ENCODE data around the gene TRABD. TPM values are rescaled to one million over a fixed set of nuclear protein-coding genes. Genes with fewer than 3 reads are reported as not detected.

TRABD gene
- total and polyA plus RNA-seq, 2 donors from 2014 or later = 34.2 to 56.3 TPM

GRCh38 chr22:50211147-50211546, 25.4 kb downstream of the TRABD start:
- intact Hi-C loops (cut with DNase I) = loop anchor here (5.0 kb wide), 1 partner anchor 64 kb away; no protein-coding TSS in a partner anchor
- DNase-seq (no peak), FAIRE-seq (no peak)
- peaks cover 8 to 43% (median 14%) of the 10 kb centered on the region in 3 donors for H3K36me3 ChIP-seq (ENCODE audit: control insufficient read depth in 2 of 3, insufficient read depth in 3 of 3, low read length in 3 of 3)
- peaks cover 0 to 5% (median 0%) of the 10 kb centered on the region in 3 donors for H3K4me1 ChIP-seq (ENCODE audit: control insufficient read depth in 2 of 3, insufficient read depth in 2 of 3, low read depth in 1 of 3, low read length in 3 of 3)
- no peak overlapping the region for H3K4me3 ChIP-seq (ENCODE audit: low read length in 3 of 3)
- H3K9me3 ChIP-seq (ENCODE audit: control insufficient read depth in 2 of 3, insufficient read depth in 1 of 3, low read length in 3 of 3) = no peaks in the 10 kb centered on the region
- no peak for TF ChIP-seq CTCF (IDR thresholded peaks at IDR 0.05; ENCODE audit: borderline replicate concordance, extremely low read depth, insufficient read depth)
- H3K27me3 ChIP-seq (ENCODE audit: control insufficient read depth, insufficient read depth, low read length) = no peaks in the 10 kb centered on the region
- H3K27ac ChIP-seq (ENCODE audit: low read depth in 2 of 2, low read length in 2 of 2) = no peak overlapping the region
- H3K9ac ChIP-seq (ENCODE audit: low read length in 3 of 3) = no peak overlapping the region

- Histone ChIP-seq H3K9ac (ENCODE audit: low read length in 3 of 3) (no peak overlapping the region), H3K9me3 (ENCODE audit: control insufficient read depth in 2 of 3, insufficient read depth in 1 of 3, low read length in 3 of 3) (no peaks in the 10 kb centered on the region), H3K36me3 (ENCODE audit: control insufficient read depth in 2 of 3, insufficient read depth in 3 of 3, low read length in 3 of 3) (peaks cover 8 to 42% (median 19%) of the 10 kb centered on the region in 3 donors), H3K4me1 (ENCODE audit: control insufficient read depth in 2 of 3, insufficient read depth in 2 of 3, low read depth in 1 of 3, low read length in 3 of 3) (peaks cover 0 to 2% (median 0%) of the 10 kb centered on the region in 3 donors), H3K4me3 (ENCODE audit: low read length in 3 of 3) (no peak overlapping the region), H3K27ac (ENCODE audit: low read depth in 2 of 2, low read length in 2 of 2) (no peak overlapping the region), H3K27me3 (ENCODE audit: control insufficient read depth, insufficient read depth, low read length) (no peaks in the 10 kb centered on the region)
- no peak for TF ChIP-seq CTCF (IDR thresholded peaks at IDR 0.05; ENCODE audit: borderline replicate concordance, extremely low read depth, insufficient read depth)
- DNase-seq (no peak), FAIRE-seq (no peak)
- intact Hi-C loops (cut with DNase I) = loop anchor here (5.0 kb wide), 1 partner anchor 66 kb away; no protein-coding TSS in a partner anchor
Observed at GRCh38 chr22:50213263-50213662, 27.6 kb downstream of the TRABD start.

- no peak overlapping the region for H3K9ac ChIP-seq (ENCODE audit: low read length in 3 of 3)
- DNase-seq (peak in 1 of 5 donors; percentile 52), FAIRE-seq (no peak)
- no peak overlapping the region for H3K4me3 ChIP-seq (ENCODE audit: low read length in 3 of 3)
- H3K9me3 ChIP-seq (ENCODE audit: control insufficient read depth in 2 of 3, insufficient read depth in 1 of 3, low read length in 3 of 3) = no peaks in the 10 kb centered on the region
- no peaks in the 10 kb centered on the region for H3K27me3 ChIP-seq (ENCODE audit: control insufficient read depth, insufficient read depth, low read length)
- peaks cover 8 to 37% (median 20%) of the 10 kb centered on the region in 3 donors for H3K36me3 ChIP-seq (ENCODE audit: control insufficient read depth in 2 of 3, insufficient read depth in 3 of 3, low read length in 3 of 3)
- intact Hi-C loops (cut with DNase I) = no loop called here
- TF ChIP-seq CTCF (IDR thresholded peaks at IDR 0.05; ENCODE audit: borderline replicate concordance, extremely low read depth, insufficient read depth) = no peak
- no peak overlapping the region for H3K27ac ChIP-seq (ENCODE audit: low read depth in 2 of 2, low read length in 2 of 2)
- H3K4me1 ChIP-seq (ENCODE audit: control insufficient read depth in 2 of 3, insufficient read depth in 2 of 3, low read depth in 1 of 3, low read length in 3 of 3) = peaks cover 0 to 4% (median 0%) of the 10 kb centered on the region in 3 donors
Observed at GRCh38 chr22:50215297-50216054, 29.8 kb downstream of the TRABD start.

Data from kidney (tissue), 14 donors.